Activated naive CD8-positive, alpha-beta T cell treated with anti-CD3 and anti-CD28 coated beads, Interleukin-2, amount 50 U/mL, for 16 hours (primary cell): Measurements from ENCODE around the gene TEX44.

Source experiments
- DNase-seq: peaks from one replicate; pipeline ENCODE4 v3.0.0-alpha.2; 2020; ENCODE audit warnings: low read depth, low spot score

TEX44 gene

GRCh38 chr2:231633241-231633976 is 40.7 kb downstream of the TEX44 start:
- DNase-seq = no peak

- DNase-seq = no peak
Observed at GRCh38 chr2:231634412-231634811, 41.7 kb downstream of the TEX44 start.

- no peak for DNase-seq
Observed at GRCh38 chr2:231634951-231635875, 42.5 kb downstream of the TEX44 start.

DNA sequence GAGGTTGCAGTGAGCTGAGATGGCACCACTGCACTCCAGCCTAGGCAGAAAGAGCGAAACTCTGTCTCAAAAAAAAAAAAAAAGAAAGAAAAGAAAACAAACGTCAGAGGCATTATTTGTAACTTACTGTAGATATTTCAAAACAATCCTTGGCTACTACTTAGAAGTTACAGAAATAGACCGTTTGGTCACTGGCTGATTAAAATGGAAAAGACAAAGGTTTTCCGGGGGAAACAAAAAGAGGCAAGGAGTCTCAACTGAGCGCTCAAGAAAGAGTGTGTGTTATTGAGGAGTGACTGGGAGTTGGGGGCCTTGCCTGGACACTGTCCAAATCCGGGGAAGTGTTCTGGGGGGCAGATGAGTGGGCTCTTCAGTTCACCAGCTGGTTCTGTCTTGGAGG is 47.6 kb downstream of the TEX44 start:
- DNase-seq = no peak

DNA sequence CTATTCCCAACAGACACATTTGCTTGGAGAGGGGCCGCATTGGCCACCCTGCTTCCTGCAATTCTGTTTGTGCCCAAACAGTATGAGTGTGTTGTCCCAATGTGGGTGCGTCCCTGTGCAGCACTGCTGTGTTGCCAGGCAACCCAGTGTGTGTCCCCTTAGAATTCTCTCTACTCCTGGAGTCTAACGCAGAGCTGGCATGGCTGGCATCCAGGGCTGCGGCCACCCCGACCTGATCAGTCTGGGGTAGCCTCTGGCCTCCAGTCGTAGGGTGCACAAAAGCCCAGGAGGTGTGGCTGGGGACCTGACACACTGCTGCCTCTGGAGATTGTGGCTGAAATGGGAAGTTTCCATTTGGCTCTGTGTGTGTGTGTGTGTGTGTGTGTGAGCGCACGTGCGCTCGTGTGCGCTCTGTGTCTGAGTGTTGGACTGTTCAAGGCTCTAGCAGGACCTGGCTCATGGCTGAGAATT is 48.0 kb downstream of the TEX44 start:
- no peak for DNase-seq

DNA sequence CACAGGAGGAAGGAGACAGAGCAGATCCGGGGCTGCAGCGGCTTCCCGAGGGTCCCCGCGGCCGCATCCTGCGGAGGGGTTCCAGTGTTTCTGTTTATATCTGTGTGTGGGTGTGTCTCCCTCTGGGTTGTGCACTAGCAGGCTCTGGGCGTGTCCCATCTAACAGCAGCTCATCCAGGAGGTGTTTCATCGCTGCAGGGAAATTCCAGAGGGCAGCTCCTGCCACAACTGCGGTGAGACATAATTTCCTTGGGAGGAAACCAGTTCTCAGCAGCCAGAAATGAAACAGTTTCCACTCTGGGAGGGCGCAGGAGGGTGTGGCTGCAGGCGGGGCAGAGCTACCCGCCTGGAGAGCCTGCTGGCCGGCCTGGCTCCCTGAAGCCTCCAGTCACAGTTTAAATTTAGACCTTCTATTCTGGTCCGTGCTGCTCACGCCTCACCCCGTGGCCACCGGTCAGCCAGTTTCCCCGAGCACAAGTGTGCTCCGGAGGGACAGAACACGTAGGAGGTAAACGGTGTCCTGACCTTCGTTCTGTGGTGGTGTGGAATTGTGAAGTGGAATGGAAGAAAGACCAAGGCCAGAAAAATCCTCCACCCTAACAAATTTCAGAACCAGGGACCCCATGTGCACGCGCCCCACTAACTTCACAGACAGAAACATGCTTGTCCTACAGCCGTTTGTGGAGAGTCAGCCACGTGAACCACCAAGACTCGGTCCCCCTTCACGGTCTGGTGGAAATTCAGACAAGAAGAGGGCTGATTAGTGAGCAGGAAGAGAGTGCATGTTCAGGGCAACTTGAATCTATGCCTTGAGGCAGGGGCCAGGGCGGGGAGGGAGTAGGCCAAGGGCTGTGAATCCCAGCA is 50.2 kb downstream of the TEX44 start:
- peak; percentile 23 for DNase-seq

DNA sequence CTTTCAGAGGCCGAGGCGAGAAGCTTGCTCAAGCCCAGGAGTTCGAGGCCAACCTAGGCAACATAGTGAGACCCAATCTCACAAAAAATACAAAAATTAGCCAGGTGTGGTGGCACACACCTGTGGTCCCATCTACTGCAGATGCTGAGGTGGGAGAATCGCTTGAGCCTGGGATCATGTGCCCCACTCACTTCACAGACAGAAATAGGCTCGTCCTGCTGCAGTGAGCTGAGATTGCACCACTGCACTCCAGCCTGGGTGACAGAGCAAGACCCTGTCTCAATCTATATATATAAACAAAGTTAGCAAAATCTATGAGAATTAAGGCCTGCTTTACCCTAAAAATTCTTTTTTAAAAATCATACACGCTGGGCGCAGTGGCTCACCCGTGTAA is 50.8 kb downstream of the TEX44 start:
- no peak for DNase-seq
